Hematopoietic multipotent progenitor cell treated with erythropoietin and hydrocortisone succinate and interleukin-3 and kit ligand, for 4 days (in vitro differentiated cells): Measurements from ENCODE around the gene MCTP2.

Experiments
- DNase-seq: peaks from one replicate; pipeline ENCODE4 v3.0.0-alpha.2; 2015

MCTP2 gene

GRCh38 chr15:94403331-94403730, 172.0 kb downstream of the MCTP2 start:
- DNase-seq: peak; percentile 9

- DNase-seq: no peak
Observed at GRCh38 chr15:94404733-94405283, 173.4 kb downstream of the MCTP2 start.

GRCh38 chr15:94411285-94411684, 179.9 kb downstream of the MCTP2 start:
- DNase-seq: no peak

- DNase-seq: no peak
Observed at GRCh38 chr15:94411846-94412245, 180.5 kb downstream of the MCTP2 start.

- peak; percentile 70 for DNase-seq
Observed at GRCh38 chr15:94412979-94413746, 181.8 kb downstream of the MCTP2 start.

- DNase-seq: no peak
Observed at GRCh38 chr15:94414916-94415315, 183.6 kb downstream of the MCTP2 start.

GRCh38 chr15:94416267-94416666, 184.9 kb downstream of the MCTP2 start:
- no peak for DNase-seq

- no peak for DNase-seq
Observed at GRCh38 chr15:94416820-94417219, 185.5 kb downstream of the MCTP2 start.

GRCh38 chr15:94417501-94418293, 186.3 kb downstream of the MCTP2 start:
- DNase-seq: no peak

GRCh38 chr15:94421706-94422105, 190.3 kb downstream of the MCTP2 start:
- no peak for DNase-seq

GRCh38 chr15:94432279-94432678, 200.9 kb downstream of the MCTP2 start:
- DNase-seq: no peak

- DNase-seq: no peak
Observed at GRCh38 chr15:94439158-94439557, 207.8 kb downstream of the MCTP2 start.

GRCh38 chr15:94441760-94442159, 210.4 kb downstream of the MCTP2 start:
- no peak for DNase-seq

GRCh38 chr15:94442480-94442879, 211.1 kb downstream of the MCTP2 start:
- DNase-seq: no peak

- DNase-seq: no peak
Observed at GRCh38 chr15:94443186-94443585, 211.8 kb downstream of the MCTP2 start.

GRCh38 chr15:94445566-94446160, 214.3 kb downstream of the MCTP2 start:
- DNase-seq: no peak

GRCh38 chr15:94446441-94446840, 215.1 kb downstream of the MCTP2 start:
- DNase-seq: no peak

- no peak for DNase-seq
Observed at GRCh38 chr15:94451466-94451865, 220.1 kb downstream of the MCTP2 start.

GRCh38 chr15:94453227-94453988, 222.0 kb downstream of the MCTP2 start:
- no peak for DNase-seq

- no peak for DNase-seq
Observed at GRCh38 chr15:94455297-94455696, 223.9 kb downstream of the MCTP2 start.

- peak; percentile 52 for DNase-seq
Observed at GRCh38 chr15:94456226-94456625, 224.9 kb downstream of the MCTP2 start.

- no peak for DNase-seq
Observed at GRCh38 chr15:94457661-94458060, 226.3 kb downstream of the MCTP2 start.

GRCh38 chr15:94460624-94461023, 229.3 kb downstream of the MCTP2 start:
- DNase-seq: no peak
